ENCODE measurements around the gene TMEM86A.

The TMEM86A gene

DNA sequence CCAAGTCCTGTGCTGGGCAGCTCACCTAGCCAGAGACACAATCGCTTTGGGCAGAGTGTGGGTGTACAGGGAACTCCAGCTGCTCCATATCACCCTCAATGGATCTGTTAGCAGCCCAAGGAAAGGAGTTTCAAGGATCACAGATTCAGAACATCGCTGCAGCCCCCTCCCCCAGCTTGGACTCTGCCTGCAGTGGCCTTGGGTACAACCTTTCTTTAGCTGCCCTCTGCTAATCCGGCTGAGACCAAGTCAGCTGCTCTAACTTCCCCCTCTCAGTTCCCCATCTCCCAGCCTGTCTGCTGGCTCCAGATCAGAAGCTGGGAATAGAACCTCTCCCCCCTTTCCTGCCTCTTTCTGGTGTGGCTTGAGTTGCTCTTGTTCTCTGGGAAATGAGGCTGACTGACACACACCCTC, 1.3 kb downstream of the TMEM86A start:
- no peaks in the 10 kb centered on the region for H4K20me1 ChIP-seq (ENCODE audit: insufficient read depth)
- peaks cover 18% of the 10 kb centered on the region for H3K4me1 ChIP-seq (ENCODE audit: low read depth, poor library complexity, severe bottlenecking)
- peak overlapping the region; percentile 88; the same call in 1 of the 2 replicates for H3K4me2 ChIP-seq
- no peak overlapping the region for H3K27ac ChIP-seq
- no peaks in the 10 kb centered on the region for H3K27me3 ChIP-seq (ENCODE audit: insufficient read depth, low read depth)
- TF ChIP-seq, protein P1, sequence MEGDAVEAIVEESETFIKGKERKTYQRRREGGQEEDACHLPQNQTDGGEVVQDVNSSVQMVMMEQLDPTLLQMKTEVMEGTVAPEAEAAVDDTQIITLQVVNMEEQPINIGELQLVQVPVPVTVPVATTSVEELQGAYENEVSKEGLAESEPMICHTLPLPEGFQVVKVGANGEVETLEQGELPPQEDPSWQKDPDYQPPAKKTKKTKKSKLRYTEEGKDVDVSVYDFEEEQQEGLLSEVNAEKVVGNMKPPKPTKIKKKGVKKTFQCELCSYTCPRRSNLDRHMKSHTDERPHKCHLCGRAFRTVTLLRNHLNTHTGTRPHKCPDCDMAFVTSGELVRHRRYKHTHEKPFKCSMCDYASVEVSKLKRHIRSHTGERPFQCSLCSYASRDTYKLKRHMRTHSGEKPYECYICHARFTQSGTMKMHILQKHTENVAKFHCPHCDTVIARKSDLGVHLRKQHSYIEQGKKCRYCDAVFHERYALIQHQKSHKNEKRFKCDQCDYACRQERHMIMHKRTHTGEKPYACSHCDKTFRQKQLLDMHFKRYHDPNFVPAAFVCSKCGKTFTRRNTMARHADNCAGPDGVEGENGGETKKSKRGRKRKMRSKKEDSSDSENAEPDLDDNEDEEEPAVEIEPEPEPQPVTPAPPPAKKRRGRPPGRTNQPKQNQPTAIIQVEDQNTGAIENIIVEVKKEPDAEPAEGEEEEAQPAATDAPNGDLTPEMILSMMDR (conservative IDR thresholded peaks at IDR 0.05; ENCODE audit: low read depth, low read length) = no peak
- H3K36me3 ChIP-seq (ENCODE audit: insufficient read depth) = no peaks in the 10 kb centered on the region
- H3K79me2 ChIP-seq (ENCODE audit: insufficient read depth, low read depth) = no peaks in the 10 kb centered on the region
- no peak overlapping the region for H3K4me3 ChIP-seq (IDR thresholded peaks at IDR 0.05; ENCODE audit: insufficient read depth, low read depth, low read length)
- H2AFZ ChIP-seq (ENCODE audit: low read depth) = no peak overlapping the region
- H3K9ac ChIP-seq = no peak overlapping the region

DNA sequence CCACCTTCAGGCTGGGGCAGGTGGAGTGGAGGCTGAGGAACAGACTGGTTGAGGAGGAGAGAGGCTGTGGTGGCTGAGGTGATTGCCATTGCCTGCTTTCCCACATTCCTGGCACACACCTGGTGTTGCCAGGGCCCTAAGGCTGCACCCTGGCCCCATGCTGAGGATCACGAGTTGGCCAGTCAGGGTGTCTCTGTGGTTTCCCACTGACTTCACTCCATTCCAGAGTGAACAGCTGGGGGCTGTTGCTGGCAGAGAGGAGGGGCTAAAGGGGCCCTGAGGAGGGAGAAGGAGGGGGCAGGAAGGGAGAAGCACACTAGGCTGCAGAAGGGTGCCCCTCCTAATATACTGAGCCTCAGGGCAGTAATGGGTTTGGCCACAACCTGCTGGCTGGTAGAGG, 1.8 kb downstream of the TMEM86A start:
- Histone ChIP-seq H3K79me2 (ENCODE audit: insufficient read depth, low read depth) (no peaks in the 10 kb centered on the region), H3K27ac (no peak overlapping the region), H3K4me3 (IDR thresholded peaks at IDR 0.05; ENCODE audit: insufficient read depth, low read depth, low read length) (no peak overlapping the region), H3K4me2 (peak overlapping the region; percentile 7; the same call in 1 of the 2 replicates), H3K27me3 (ENCODE audit: insufficient read depth, low read depth) (no peaks in the 10 kb centered on the region), H3K4me1 (ENCODE audit: low read depth, poor library complexity, severe bottlenecking) (peaks cover 18% of the 10 kb centered on the region), H3K36me3 (ENCODE audit: insufficient read depth) (no peaks in the 10 kb centered on the region), H4K20me1 (ENCODE audit: insufficient read depth) (no peaks in the 10 kb centered on the region), H2AFZ (ENCODE audit: low read depth) (no peak overlapping the region; the same call in 1 of the 2 replicates), H3K9ac (no peak overlapping the region)
- TF ChIP-seq, protein P1 (conservative IDR thresholded peaks at IDR 0.05; ENCODE audit: low read depth, low read length) = no peak

DNA sequence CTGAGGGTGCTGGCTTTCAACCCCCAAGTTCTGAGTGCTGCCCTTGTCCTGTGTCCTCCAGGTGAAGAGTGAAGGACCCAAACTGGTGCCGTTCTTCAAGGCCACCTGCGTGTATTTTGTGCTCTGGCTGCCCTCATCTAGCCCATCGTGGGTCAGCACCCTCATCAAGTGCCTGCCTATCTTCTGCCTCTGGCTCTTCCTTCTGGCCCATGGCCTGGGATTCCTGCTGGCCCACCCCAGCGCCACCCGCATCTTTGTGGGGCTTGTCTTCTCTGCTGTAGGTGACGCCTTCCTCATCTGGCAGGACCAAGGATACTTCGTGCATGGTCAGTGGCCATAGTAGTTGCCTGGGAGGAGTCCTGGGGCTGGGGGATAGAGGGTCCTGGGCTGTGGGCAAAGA, 2.3 kb downstream of the TMEM86A start:
- H3K4me3 ChIP-seq (IDR thresholded peaks at IDR 0.05; ENCODE audit: insufficient read depth, low read depth, low read length) = no peak overlapping the region
- H3K27me3 ChIP-seq (ENCODE audit: insufficient read depth, low read depth) = no peaks in the 10 kb centered on the region
- no peak overlapping the region for H2AFZ ChIP-seq (ENCODE audit: low read depth)
- no peaks in the 10 kb centered on the region for H3K36me3 ChIP-seq (ENCODE audit: insufficient read depth)
- no peak overlapping the region for H3K27ac ChIP-seq
- no peaks in the 10 kb centered on the region for H3K79me2 ChIP-seq (ENCODE audit: insufficient read depth, low read depth)
- H3K9ac ChIP-seq = no peak overlapping the region
- no peaks in the 10 kb centered on the region for H4K20me1 ChIP-seq (ENCODE audit: insufficient read depth)
- H3K4me1 ChIP-seq (ENCODE audit: low read depth, poor library complexity, severe bottlenecking) = peaks cover 18% of the 10 kb centered on the region
- TF ChIP-seq, protein P1 (conservative IDR thresholded peaks at IDR 0.05; ENCODE audit: low read depth, low read length) = no peak
- H3K4me2 ChIP-seq = no peak overlapping the region; the same call in 1 of the 2 replicates

GRCh38 chr11:18701614-18702216, 3.1 kb downstream of the TMEM86A start:
- Histone ChIP-seq H3K27me3 (ENCODE audit: insufficient read depth, low read depth) (no peaks in the 10 kb centered on the region), H2AFZ (ENCODE audit: low read depth) (no peak overlapping the region), H3K4me1 (ENCODE audit: low read depth, poor library complexity, severe bottlenecking) (peaks cover 18% of the 10 kb centered on the region), H4K20me1 (ENCODE audit: insufficient read depth) (no peaks in the 10 kb centered on the region), H3K36me3 (ENCODE audit: insufficient read depth) (no peaks in the 10 kb centered on the region), H3K4me2 (no peak overlapping the region), H3K4me3 (IDR thresholded peaks at IDR 0.05; ENCODE audit: insufficient read depth, low read depth, low read length) (no peak overlapping the region), H3K27ac (no peak overlapping the region), H3K79me2 (ENCODE audit: insufficient read depth, low read depth) (no peaks in the 10 kb centered on the region), H3K9ac (no peak overlapping the region)
- TF ChIP-seq, protein P1 (conservative IDR thresholded peaks at IDR 0.05; ENCODE audit: low read depth, low read length) = no peak
